ENCODE measurements around the gene ADAMTSL1. TPM values are rescaled to one million over a fixed set of nuclear protein-coding genes. Genes with fewer than 3 reads are reported as not detected.

ADAMTSL1 gene
- total RNA-seq, 2 donors from 2014 or later: 1.5 TPM; not detected in 1

- Histone ChIP-seq H3K27me3 (ENCODE audit: control insufficient read depth, insufficient read depth, low read length, poor library complexity, severe bottlenecking) (no peaks in the 10 kb centered on the region), H3K27ac (ENCODE audit: low read depth, low read length) (no peak overlapping the region), H3K4me3 (ENCODE audit: low read length) (no peak overlapping the region), H3K4me1 (ENCODE audit: control insufficient read depth, insufficient read depth, low read length) (peaks cover 7% of the 10 kb centered on the region), H3K9ac (ENCODE audit: extremely low read depth, low read length, poor library complexity, severe bottlenecking) (no peak overlapping the region), H3K9me3 (ENCODE audit: control insufficient read depth, low read length) (peaks cover 10% of the 10 kb centered on the region), H3K36me3 (ENCODE audit: control insufficient read depth, insufficient read depth, low read length) (no peaks in the 10 kb centered on the region)
- no peak overlapping the region for H3K27ac Mint-ChIP-seq
- H3K27me3 Mint-ChIP-seq (ENCODE audit: insufficient read depth): peaks cover 2% of the 10 kb centered on the region
- peaks cover 4% of the 10 kb centered on the region for H3K4me1 Mint-ChIP-seq
- WGBS, 2 experiments (ENCODE audit: insufficient coverage in 1 of 2, insufficient read length in 1 of 2): 90 to 93% methylated on average over 7 to 11 of the region's 11 CpGs
- TF ChIP-seq, protein P1, sequence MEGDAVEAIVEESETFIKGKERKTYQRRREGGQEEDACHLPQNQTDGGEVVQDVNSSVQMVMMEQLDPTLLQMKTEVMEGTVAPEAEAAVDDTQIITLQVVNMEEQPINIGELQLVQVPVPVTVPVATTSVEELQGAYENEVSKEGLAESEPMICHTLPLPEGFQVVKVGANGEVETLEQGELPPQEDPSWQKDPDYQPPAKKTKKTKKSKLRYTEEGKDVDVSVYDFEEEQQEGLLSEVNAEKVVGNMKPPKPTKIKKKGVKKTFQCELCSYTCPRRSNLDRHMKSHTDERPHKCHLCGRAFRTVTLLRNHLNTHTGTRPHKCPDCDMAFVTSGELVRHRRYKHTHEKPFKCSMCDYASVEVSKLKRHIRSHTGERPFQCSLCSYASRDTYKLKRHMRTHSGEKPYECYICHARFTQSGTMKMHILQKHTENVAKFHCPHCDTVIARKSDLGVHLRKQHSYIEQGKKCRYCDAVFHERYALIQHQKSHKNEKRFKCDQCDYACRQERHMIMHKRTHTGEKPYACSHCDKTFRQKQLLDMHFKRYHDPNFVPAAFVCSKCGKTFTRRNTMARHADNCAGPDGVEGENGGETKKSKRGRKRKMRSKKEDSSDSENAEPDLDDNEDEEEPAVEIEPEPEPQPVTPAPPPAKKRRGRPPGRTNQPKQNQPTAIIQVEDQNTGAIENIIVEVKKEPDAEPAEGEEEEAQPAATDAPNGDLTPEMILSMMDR (conservative IDR thresholded peaks at IDR 0.05): no peak
- no peak for DNase-seq
- H3K9me3 Mint-ChIP-seq: peaks cover 14% of the 10 kb centered on the region
- H3K36me3 Mint-ChIP-seq (ENCODE audit: low read depth): no peaks in the 10 kb centered on the region
- no peak overlapping the region for H3K4me3 Mint-ChIP-seq
Observed at GRCh38 chr9:18905028-18905882, 431.3 kb downstream of the ADAMTSL1 start.

- no peak overlapping the region for H3K4me3 ChIP-seq (ENCODE audit: low read length)
- DNase-seq: no peak
- Mint-ChIP-seq H3K4me3 (no peak overlapping the region), H3K36me3 (ENCODE audit: low read depth) (no peaks in the 10 kb centered on the region), H3K27me3 (ENCODE audit: insufficient read depth) (peaks cover 2% of the 10 kb centered on the region), H3K4me1 (peaks cover 4% of the 10 kb centered on the region), H3K27ac (no peak overlapping the region), H3K9me3 (peaks cover 14% of the 10 kb centered on the region)
- peaks cover 10% of the 10 kb centered on the region for H3K4me1 ChIP-seq (ENCODE audit: control insufficient read depth, insufficient read depth, low read length)
- no peaks in the 10 kb centered on the region for H3K27me3 ChIP-seq (ENCODE audit: control insufficient read depth, insufficient read depth, low read length, poor library complexity, severe bottlenecking)
- H3K36me3 ChIP-seq (ENCODE audit: control insufficient read depth, insufficient read depth, low read length): no peaks in the 10 kb centered on the region
- WGBS, 2 experiments (ENCODE audit: insufficient coverage in 1 of 2, insufficient read length in 1 of 2): 91 to 97% methylated on average over 5 to 9 of the region's 9 CpGs
- H3K9me3 ChIP-seq (ENCODE audit: control insufficient read depth, low read length): peaks cover 10% of the 10 kb centered on the region
- H3K9ac ChIP-seq (ENCODE audit: extremely low read depth, low read length, poor library complexity, severe bottlenecking): no peak overlapping the region
- no peak overlapping the region for H3K27ac ChIP-seq (ENCODE audit: low read depth, low read length)
- TF ChIP-seq, protein P1 (conservative IDR thresholded peaks at IDR 0.05): no peak
Observed at GRCh38 chr9:18905883-18906629, 432.1 kb downstream of the ADAMTSL1 start.

GRCh38 chr9:18906656-18907395 lies 432.9 kb downstream of the ADAMTSL1 start:
- Histone ChIP-seq H3K9ac (ENCODE audit: extremely low read depth, low read length, poor library complexity, severe bottlenecking) (no peak overlapping the region), H3K27ac (ENCODE audit: low read depth, low read length) (no peak overlapping the region), H3K4me1 (ENCODE audit: control insufficient read depth, insufficient read depth, low read length) (peaks cover 10% of the 10 kb centered on the region), H3K27me3 (ENCODE audit: control insufficient read depth, insufficient read depth, low read length, poor library complexity, severe bottlenecking) (no peaks in the 10 kb centered on the region), H3K4me3 (ENCODE audit: low read length) (no peak overlapping the region), H3K9me3 (ENCODE audit: control insufficient read depth, low read length) (peaks cover 10% of the 10 kb centered on the region), H3K36me3 (ENCODE audit: control insufficient read depth, insufficient read depth, low read length) (no peaks in the 10 kb centered on the region)
- H3K9me3 Mint-ChIP-seq: peaks cover 12% of the 10 kb centered on the region
- no peaks in the 10 kb centered on the region for H3K36me3 Mint-ChIP-seq (ENCODE audit: low read depth)
- WGBS, 2 experiments (ENCODE audit: insufficient coverage in 1 of 2, insufficient read length in 1 of 2): 83 to 95% methylated on average over 2 to 9 of the region's 9 CpGs
- TF ChIP-seq, protein P1 (conservative IDR thresholded peaks at IDR 0.05): no peak
- H3K4me1 Mint-ChIP-seq: peaks cover 7% of the 10 kb centered on the region
- no peak overlapping the region for H3K27ac Mint-ChIP-seq
- H3K4me3 Mint-ChIP-seq: no peak overlapping the region
- DNase-seq: no peak
- H3K27me3 Mint-ChIP-seq (ENCODE audit: insufficient read depth): peaks cover 2% of the 10 kb centered on the region

Measured in endodermal cell (in vitro differentiated cells).